ENCODE data around the gene CEPT1. TPM values are rescaled to one million over a fixed set of nuclear protein-coding genes. Genes with fewer than 3 reads are reported as not detected.

The CEPT1 gene
- total and polyA plus RNA-seq, 2 donors: 55.3 to 56.9 TPM

DNA sequence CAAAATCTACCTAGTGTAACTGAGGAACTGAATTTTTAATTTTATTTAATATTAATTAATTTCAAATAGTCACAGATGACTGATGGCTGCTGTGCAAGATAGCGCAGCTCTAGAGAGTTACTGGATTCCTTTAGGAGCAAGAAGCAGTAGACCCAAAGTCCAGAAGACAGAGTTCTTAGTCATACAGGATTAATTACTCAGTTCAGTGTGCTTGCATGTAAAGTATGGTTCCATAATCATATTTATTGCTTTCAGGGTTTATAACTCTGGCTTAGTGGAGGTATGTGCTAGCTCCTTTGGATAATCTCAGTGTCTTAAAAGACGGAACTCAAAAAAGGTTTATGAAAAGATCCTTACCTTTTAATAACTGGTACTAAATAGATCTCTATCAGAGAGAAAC lies 17.4 kb downstream of the CEPT1 start:
- 99% methylated on average over 2 of the region's 2 CpGs for WGBS
- H3K27ac ChIP-seq (ENCODE audit: low read depth in 1 of 2, low read length in 1 of 2): no peak overlapping the region
- H3K4me1 ChIP-seq (ENCODE audit: control insufficient read depth in 2 of 2, insufficient read depth in 2 of 2, low read length in 2 of 2): no peaks in the 10 kb centered on the region
- DNase-seq (ENCODE audit: low read depth in 6 of 9, low spot score in 9 of 9): no peak
- peaks cover 8 to 40% of the 10 kb centered on the region in 2 donors for H3K36me3 ChIP-seq (ENCODE audit: control insufficient read depth in 2 of 2, insufficient read depth in 2 of 2, low read length in 1 of 2)
- H3K4me3 ChIP-seq (ENCODE audit: low read length in 2 of 2): no peak overlapping the region
- H3K27me3 ChIP-seq (ENCODE audit: control insufficient read depth in 2 of 2, insufficient read depth in 1 of 2, low read length in 1 of 2): no peaks in the 10 kb centered on the region
- H3K9me3 ChIP-seq (ENCODE audit: control insufficient read depth in 2 of 2, insufficient read depth in 1 of 2, low read length in 1 of 2): no peaks in the 10 kb centered on the region

GRCh38 chr1:111161843-111162487 lies 21.9 kb downstream of the CEPT1 start:
- Histone ChIP-seq H3K9me3 (ENCODE audit: control insufficient read depth in 2 of 2, insufficient read depth in 1 of 2, low read length in 1 of 2) (no peaks in the 10 kb centered on the region), H3K36me3 (ENCODE audit: control insufficient read depth in 2 of 2, insufficient read depth in 2 of 2, low read length in 1 of 2) (peaks cover 11 to 30% of the 10 kb centered on the region in 2 donors), H3K27ac (ENCODE audit: low read depth in 1 of 2, low read length in 1 of 2) (no peak overlapping the region), H3K4me3 (ENCODE audit: low read length in 2 of 2) (no peak overlapping the region), H3K4me1 (ENCODE audit: control insufficient read depth in 2 of 2, insufficient read depth in 2 of 2, low read length in 2 of 2) (no peaks in the 10 kb centered on the region), H3K27me3 (ENCODE audit: control insufficient read depth in 2 of 2, insufficient read depth in 1 of 2, low read length in 1 of 2) (no peaks in the 10 kb centered on the region)
- WGBS: 90% methylated on average over 1 of the region's 1 CpG
- no peak for DNase-seq (ENCODE audit: low read depth in 6 of 9, low spot score in 9 of 9)

DNA sequence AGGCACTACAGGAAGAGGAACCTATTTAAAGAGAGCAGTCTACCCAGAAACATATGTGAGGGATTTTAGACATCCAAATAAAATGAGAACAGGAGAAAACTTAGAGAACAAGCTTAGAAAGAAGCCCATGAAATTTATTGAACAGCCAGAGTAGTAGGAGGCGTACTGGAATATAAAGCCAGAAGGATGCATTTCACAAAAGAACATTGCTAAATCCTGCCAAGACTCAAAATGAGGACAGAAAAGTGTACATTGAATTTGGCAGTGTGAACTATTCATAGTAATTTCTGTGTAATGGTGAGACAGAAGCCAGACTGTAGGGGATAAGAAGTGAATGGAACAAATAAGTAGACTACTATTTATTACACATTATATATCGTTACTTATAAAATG lies 22.5 kb downstream of the CEPT1 start:
- Histone ChIP-seq H3K27ac (ENCODE audit: low read depth in 1 of 2, low read length in 1 of 2) (no peak overlapping the region), H3K36me3 (ENCODE audit: control insufficient read depth in 2 of 2, insufficient read depth in 2 of 2, low read length in 1 of 2) (peaks cover 11 to 26% of the 10 kb centered on the region in 2 donors), H3K4me1 (ENCODE audit: control insufficient read depth in 2 of 2, insufficient read depth in 2 of 2, low read length in 2 of 2) (no peaks in the 10 kb centered on the region), H3K27me3 (ENCODE audit: control insufficient read depth in 2 of 2, insufficient read depth in 1 of 2, low read length in 1 of 2) (no peaks in the 10 kb centered on the region), H3K4me3 (ENCODE audit: low read length in 2 of 2) (no peak overlapping the region), H3K9me3 (ENCODE audit: control insufficient read depth in 2 of 2, insufficient read depth in 1 of 2, low read length in 1 of 2) (no peaks in the 10 kb centered on the region)
- DNase-seq (ENCODE audit: low read depth in 6 of 9, low spot score in 9 of 9): no peak
- WGBS: 96% methylated on average over 2 of the region's 2 CpGs

GRCh38 chr1:111163363-111163762 lies 23.3 kb downstream of the CEPT1 start:
- Histone ChIP-seq H3K4me3 (ENCODE audit: low read length in 2 of 2) (no peak overlapping the region), H3K27ac (ENCODE audit: low read depth in 1 of 2, low read length in 1 of 2) (no peak overlapping the region), H3K4me1 (ENCODE audit: control insufficient read depth in 2 of 2, insufficient read depth in 2 of 2, low read length in 2 of 2) (no peaks in the 10 kb centered on the region), H3K36me3 (ENCODE audit: control insufficient read depth in 2 of 2, insufficient read depth in 2 of 2, low read length in 1 of 2) (peaks cover 13 to 32% of the 10 kb centered on the region in 2 donors), H3K27me3 (ENCODE audit: control insufficient read depth in 2 of 2, insufficient read depth in 1 of 2, low read length in 1 of 2) (no peaks in the 10 kb centered on the region), H3K9me3 (ENCODE audit: control insufficient read depth in 2 of 2, insufficient read depth in 1 of 2, low read length in 1 of 2) (no peaks in the 10 kb centered on the region)
- 98% methylated on average over 4 of the region's 4 CpGs for WGBS
- DNase-seq (ENCODE audit: low read depth in 6 of 9, low spot score in 9 of 9): no peak

GRCh38 chr1:111164151-111164550 lies 24.1 kb downstream of the CEPT1 start:
- Histone ChIP-seq H3K27me3 (ENCODE audit: control insufficient read depth in 2 of 2, insufficient read depth in 1 of 2, low read length in 1 of 2) (no peaks in the 10 kb centered on the region), H3K27ac (ENCODE audit: low read depth in 1 of 2, low read length in 1 of 2) (no peak overlapping the region), H3K9me3 (ENCODE audit: control insufficient read depth in 2 of 2, insufficient read depth in 1 of 2, low read length in 1 of 2) (no peaks in the 10 kb centered on the region), H3K36me3 (ENCODE audit: control insufficient read depth in 2 of 2, insufficient read depth in 2 of 2, low read length in 1 of 2) (peaks cover 13 to 36% of the 10 kb centered on the region in 2 donors), H3K4me3 (ENCODE audit: low read length in 2 of 2) (no peak overlapping the region), H3K4me1 (ENCODE audit: control insufficient read depth in 2 of 2, insufficient read depth in 2 of 2, low read length in 2 of 2) (no peaks in the 10 kb centered on the region)
- WGBS: 94% methylated on average over 2 of the region's 2 CpGs
- DNase-seq (ENCODE audit: low read depth in 6 of 9, low spot score in 9 of 9): no peak

DNA sequence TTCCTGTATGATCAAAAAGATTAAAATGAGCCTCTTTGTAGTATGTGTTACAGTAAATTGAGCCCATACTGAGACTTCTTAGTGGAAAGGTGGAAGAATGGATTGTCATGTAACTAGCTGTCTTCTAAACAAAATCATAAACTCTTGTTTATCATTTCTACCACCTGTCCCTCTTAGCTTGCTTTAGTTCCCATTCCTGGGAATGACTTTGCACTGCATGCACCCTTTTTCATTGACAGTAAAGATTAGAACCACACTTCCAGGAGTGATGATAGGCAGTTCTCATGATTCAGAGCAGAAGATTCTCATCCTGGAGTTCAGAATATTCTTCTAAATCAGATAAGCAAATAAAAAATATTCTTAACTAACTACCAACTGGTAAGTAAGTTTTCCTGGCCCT lies 32.4 kb downstream of the CEPT1 start:
- Histone ChIP-seq H3K4me1 (ENCODE audit: control insufficient read depth in 2 of 2, insufficient read depth in 2 of 2, low read length in 2 of 2) (no peaks in the 10 kb centered on the region), H3K27ac (ENCODE audit: low read depth in 1 of 2, low read length in 1 of 2) (no peak overlapping the region), H3K9me3 (ENCODE audit: control insufficient read depth in 2 of 2, insufficient read depth in 1 of 2, low read length in 1 of 2) (no peaks in the 10 kb centered on the region), H3K36me3 (ENCODE audit: control insufficient read depth in 2 of 2, insufficient read depth in 2 of 2, low read length in 1 of 2) (peaks cover 8 to 47% of the 10 kb centered on the region in 2 donors), H3K27me3 (ENCODE audit: control insufficient read depth in 2 of 2, insufficient read depth in 1 of 2, low read length in 1 of 2) (no peaks in the 10 kb centered on the region), H3K4me3 (ENCODE audit: low read length in 2 of 2) (no peak overlapping the region)
- no peak for DNase-seq (ENCODE audit: low read depth in 6 of 9, low spot score in 9 of 9)

- Histone ChIP-seq H3K9me3 (ENCODE audit: control insufficient read depth in 2 of 2, insufficient read depth in 1 of 2, low read length in 1 of 2) (no peaks in the 10 kb centered on the region), H3K4me1 (ENCODE audit: control insufficient read depth in 2 of 2, insufficient read depth in 2 of 2, low read length in 2 of 2) (no peaks in the 10 kb centered on the region), H3K36me3 (ENCODE audit: control insufficient read depth in 2 of 2, insufficient read depth in 2 of 2, low read length in 1 of 2) (peaks cover 6 to 37% of the 10 kb centered on the region in 2 donors), H3K27ac (ENCODE audit: low read depth in 1 of 2, low read length in 1 of 2) (no peak overlapping the region), H3K27me3 (ENCODE audit: control insufficient read depth in 2 of 2, insufficient read depth in 1 of 2, low read length in 1 of 2) (no peaks in the 10 kb centered on the region), H3K4me3 (ENCODE audit: low read length in 2 of 2) (no peak overlapping the region)
- no peak for DNase-seq (ENCODE audit: low read depth in 6 of 9, low spot score in 9 of 9)
These were observed 34.0 kb downstream of the CEPT1 start for GRCh38 chr1:111174070-111174469.

GRCh38 chr1:111175349-111175748 lies 35.3 kb downstream of the CEPT1 start:
- no peak overlapping the region for H3K4me3 ChIP-seq (ENCODE audit: low read length in 2 of 2)
- DNase-seq (ENCODE audit: low read depth in 6 of 9, low spot score in 9 of 9): no peak
- no peaks in the 10 kb centered on the region for H3K9me3 ChIP-seq (ENCODE audit: control insufficient read depth in 2 of 2, insufficient read depth in 1 of 2, low read length in 1 of 2)
- H3K4me1 ChIP-seq (ENCODE audit: control insufficient read depth in 2 of 2, insufficient read depth in 2 of 2, low read length in 2 of 2): no peaks in the 10 kb centered on the region
- H3K36me3 ChIP-seq (ENCODE audit: control insufficient read depth in 2 of 2, insufficient read depth in 2 of 2, low read length in 1 of 2): peaks cover 6 to 40% of the 10 kb centered on the region in 2 donors
- no peaks in the 10 kb centered on the region for H3K27me3 ChIP-seq (ENCODE audit: control insufficient read depth in 2 of 2, insufficient read depth in 1 of 2, low read length in 1 of 2)
- 98% methylated on average over 3 of the region's 3 CpGs for WGBS
- H3K27ac ChIP-seq (ENCODE audit: low read depth in 1 of 2, low read length in 1 of 2): no peak overlapping the region

DNA sequence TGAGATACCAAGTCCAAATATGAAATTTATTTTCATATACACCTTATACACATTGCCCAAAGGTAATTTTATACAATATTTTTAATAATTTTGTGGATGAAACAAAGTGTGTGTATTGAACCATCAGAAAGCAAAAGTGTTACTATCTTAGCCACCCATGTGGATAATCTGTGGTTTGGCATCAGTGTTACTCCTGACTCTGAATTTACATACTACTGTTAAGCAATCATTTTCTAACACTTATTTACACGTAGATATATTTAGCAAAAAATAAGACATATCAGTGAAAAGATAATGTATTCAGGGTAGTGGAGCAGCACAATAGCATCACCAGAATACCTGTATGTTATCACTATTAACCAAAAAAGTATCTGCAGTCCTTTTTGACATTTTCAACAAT lies 36.7 kb downstream of the CEPT1 start:
- Histone ChIP-seq H3K27me3 (ENCODE audit: control insufficient read depth in 2 of 2, insufficient read depth in 1 of 2, low read length in 1 of 2) (no peaks in the 10 kb centered on the region), H3K36me3 (ENCODE audit: control insufficient read depth in 2 of 2, insufficient read depth in 2 of 2, low read length in 1 of 2) (peaks cover 6 to 40% of the 10 kb centered on the region in 2 donors), H3K9me3 (ENCODE audit: control insufficient read depth in 2 of 2, insufficient read depth in 1 of 2, low read length in 1 of 2) (no peaks in the 10 kb centered on the region), H3K4me1 (ENCODE audit: control insufficient read depth in 2 of 2, insufficient read depth in 2 of 2, low read length in 2 of 2) (no peaks in the 10 kb centered on the region), H3K4me3 (ENCODE audit: low read length in 2 of 2) (no peak overlapping the region), H3K27ac (ENCODE audit: low read depth in 1 of 2, low read length in 1 of 2) (no peak overlapping the region)
- 99% methylated on average over 1 of the region's 1 CpG for WGBS
- no peak for DNase-seq (ENCODE audit: low read depth in 6 of 9, low spot score in 9 of 9)
